Psoas muscle (tissue), 8 donors: ENCODE data around the gene KLHL29. TPM values are rescaled to one million over a fixed set of nuclear protein-coding genes. Genes with fewer than 3 reads are reported as not detected.

ENCODE experiments used
- ATAC-seq, 4 donors: fragments of 200-7000 bp; cut with Tn5 transposase; one replicate each; pipeline ENCODE4 v1.9.1; 2020; ENCODE audit warnings: moderate library complexity in 3 of 4, mild to moderate bottlenecking in 2 of 4
- DNase-seq, 2 donors: peaks; one replicate each; pipeline ENCODE4 v3.0.0-alpha.2; 2020
- H3K27ac ChIP-seq: fragments of 200-600 bp; one replicate; pipeline ENCODE4 v1.8.0; 2022
- H3K27me3 ChIP-seq, 3 donors: fragments of 200-600 bp in 1 of 3; one replicate each; pipeline versions ENCODE4 v1.6.1 to v1.8.0; 2013 to 2022; ENCODE audit warnings: low read length in 2 of 3, mild to moderate bottlenecking in 2 of 3, moderate library complexity in 1 of 3; ENCODE audit not compliant: insufficient read depth in 3 of 3
- H3K36me3 ChIP-seq, 2 donors: fragments of 200-600 bp in 1 of 2; one replicate each; pipeline versions ENCODE4 v1.6.1 to v1.8.0; 2013 to 2022; ENCODE audit warnings: low read depth in 1 of 2, mild to moderate bottlenecking in 1 of 2, moderate library complexity in 1 of 2; ENCODE audit not compliant: insufficient read depth in 1 of 2
- H3K4me1 ChIP-seq: fragments of 200-600 bp; one replicate; pipeline ENCODE4 v1.8.0; 2022
- H3K4me3 ChIP-seq: fragments of 200-600 bp; one replicate; pipeline ENCODE4 v1.8.0; 2022; ENCODE audit warnings: mild to moderate bottlenecking
- H3K9me3 ChIP-seq: fragments of 200-600 bp; one replicate; pipeline ENCODE4 v1.8.0; 2022
- CTCF ChIP-seq: fragments of 200-600 bp; IDR thresholded peaks from one replicate; pipeline ENCODE4 v1.8.0; 2022; ENCODE audit warnings: antibody characterized with exemption
- WGBS, 3 donors: extraction: QIAGEN DNeasy Blood & Tissue Kit; methylation state at CpG; one replicate each; pipeline versions ENCODE4 v1.1.6 to v1.1.7; 2013; 5-methylcytosine and 5-hydroxymethylcytosine counted together
- intact Hi-C, 2 donors: fragments of 100-400 bp; cut with DNase I; formaldehyde crosslinking; loops; one replicate each; pipeline versions ENCODE4 v1.11.0 to v1.14.2; 2022
- polyA plus RNA-seq, 3 donors: library from polyadenylated mRNA; stranded (reverse); fragments of 200-250 nt; gene quantifications; one replicate each; pipeline ENCODE4 v1.2.3, GENCODE V29; 2013
- total RNA-seq, 4 donors: library from RNA; stranded (reverse); fragmentation: NEBNext Ultra II Directional in 2 of 4; extraction: Animal tissue kit (Norgen Biotek cat#: 25700) in 2 of 4; gene quantifications; one replicate each; pipeline versions ENCODE4 v1.2.1 to v1.2.4, GENCODE V29; 2021 to 2023
- donor health status: healthy with polysubstance abuse.
- donor health status: DM: no; HTN: no; CAD: no; lungs with moderate emphysema.
- donor health status: Bipolar disorder and iron deficiency.
- donor health status: healthy.
- donor health status: DM: yes; HTN: yes; CAD: no.
- donor health status: DM: no; HTN: no; CAD: no.
- donor health status: DM: no; HTN: no; CAD: no.
- donor health status: DM: yes; HTN: yes; CAD: no.

Gene KLHL29
- total and polyA plus RNA-seq, 7 donors, result 4.4 to 14.1 (median 6.8) TPM

- Histone ChIP-seq H3K36me3 (no peaks in the 10 kb centered on the region), H3K9me3 (no peaks in the 10 kb centered on the region), H3K4me1 (peaks cover 28% of the 10 kb centered on the region), H3K27me3 (no peaks in the 10 kb centered on the region), H3K27ac (no peak overlapping the region), H3K4me3 (no peak overlapping the region)
- DNase-seq, result no peak
- ATAC-seq, result no peak
- 61 to 77% (median 69%) methylated on average over 11 of the region's 11 CpGs for whole genome bisulfite sequencing, 3 donors
- intact Hi-C loops, result no loop called here
- TF ChIP-seq CTCF, result no peak
Measured at GRCh38 chr2:23545396-23545795, 160.4 kb downstream of the KLHL29 start.

GRCh38 chr2:23545811-23546210, 160.8 kb downstream of the KLHL29 start:
- intact Hi-C loops, result no loop called here
- Histone ChIP-seq H3K4me1 (peaks cover 24% of the 10 kb centered on the region), H3K27ac (no peak overlapping the region), H3K4me3 (no peak overlapping the region), H3K9me3 (no peaks in the 10 kb centered on the region), H3K27me3 (no peaks in the 10 kb centered on the region), H3K36me3 (no peaks in the 10 kb centered on the region)
- ATAC-seq (no peak), DNase-seq (no peak)
- 81 to 88% (median 86%) methylated on average over 3 of the region's 3 CpGs for whole genome bisulfite sequencing, 3 donors
- TF ChIP-seq CTCF, result no peak

- intact Hi-C loops, result no loop called here
- H3K27ac ChIP-seq, result no peak overlapping the region
- 93 to 95% (median 95%) methylated on average over 13 of the region's 13 CpGs for WGBS, 3 donors
Measured at GRCh38 chr2:23546913-23547312, 161.9 kb downstream of the KLHL29 start.

GRCh38 chr2:23547725-23548124, 162.7 kb downstream of the KLHL29 start:
- Histone ChIP-seq H3K9me3 (no peaks in the 10 kb centered on the region), H3K36me3 (no peaks in the 10 kb centered on the region), H3K4me1 (peaks cover 4% of the 10 kb centered on the region), H3K27ac (no peak overlapping the region), H3K4me3 (no peak overlapping the region), H3K27me3 (no peaks in the 10 kb centered on the region)
- intact Hi-C loops, result no loop called here
- ATAC-seq (no peak), DNase-seq (no peak)
- TF ChIP-seq CTCF, result no peak
- 72 to 84% (median 82%) methylated on average over 6 of the region's 6 CpGs for WGBS, 3 donors

More at GRCh38 chr2:23546913-23547312, 161.9 kb downstream of the KLHL29 start:
- peaks cover 13% of the 10 kb centered on the region for H3K4me1 ChIP-seq
- H3K36me3 ChIP-seq, result no peaks in the 10 kb centered on the region
- ATAC-seq (no peak), DNase-seq (no peak)
- TF ChIP-seq CTCF, result no peak
- H3K4me3 ChIP-seq, result no peak overlapping the region
- no peaks in the 10 kb centered on the region for H3K9me3 ChIP-seq
- no peaks in the 10 kb centered on the region for H3K27me3 ChIP-seq

- 94 to 96% (median 95%) methylated on average over 14 of the region's 14 CpGs for WGBS, 3 donors
- no peak for ATAC-seq
- no peaks in the 10 kb centered on the region for H3K36me3 ChIP-seq
- DNase-seq, result no peak
- no peak for TF ChIP-seq CTCF
- H3K4me3 ChIP-seq, result no peak overlapping the region
- intact Hi-C loops, result no loop called here
- H3K9me3 ChIP-seq, result no peaks in the 10 kb centered on the region
- H3K4me1 ChIP-seq, result no peaks in the 10 kb centered on the region
- no peak overlapping the region for H3K27ac ChIP-seq
- H3K27me3 ChIP-seq, result no peaks in the 10 kb centered on the region
Measured at GRCh38 chr2:23548143-23548769, 163.3 kb downstream of the KLHL29 start.
